Activated gamma-delta T cell treated with anti-CD3 and anti-CD28 coated beads, Interleukin-2, amount 50 U/mL, for 16 hours (primary cell): ENCODE data around the gene ZNF460.
A peak's percentile ranks its signal among the peaks of the same experiment; 100 is the strongest.

Experiments
- DNase-seq: peaks from one replicate; pipeline ENCODE4 v3.0.0-alpha.2; 2020; ENCODE audit warnings: low read depth

Gene ZNF460

GRCh38 chr19:57280962-57281400 lies 696 bp downstream of the ZNF460 start:
- DNase-seq, result no peak

GRCh38 chr19:57282011-57282643 lies 1.8 kb downstream of the ZNF460 start:
- DNase-seq, result no peak

GRCh38 chr19:57288373-57288772 lies 8.1 kb downstream of the ZNF460 start:
- DNase-seq, result no peak

GRCh38 chr19:57290970-57291369 lies 10.7 kb downstream of the ZNF460 start:
- DNase-seq, result no peak

- DNase-seq, result no peak
Observed at GRCh38 chr19:57292547-57292946, 12.3 kb downstream of the ZNF460 start.

GRCh38 chr19:57293719-57294118 lies 13.4 kb downstream of the ZNF460 start:
- DNase-seq, result no peak

GRCh38 chr19:57302020-57302465 lies 21.8 kb downstream of the ZNF460 start:
- DNase-seq, result no peak

- no peak for DNase-seq
Observed at GRCh38 chr19:57302727-57303401, 22.6 kb downstream of the ZNF460 start.

GRCh38 chr19:57305056-57305455 lies 24.8 kb downstream of the ZNF460 start:
- no peak for DNase-seq

- DNase-seq, result no peak
Observed at GRCh38 chr19:57308514-57308913, 28.2 kb downstream of the ZNF460 start.

GRCh38 chr19:57310792-57311191 lies 30.5 kb downstream of the ZNF460 start:
- no peak for DNase-seq

- no peak for DNase-seq
Observed at GRCh38 chr19:57314146-57314545, 33.9 kb downstream of the ZNF460 start.

- no peak for DNase-seq
Observed at GRCh38 chr19:57317503-57317902, 37.2 kb downstream of the ZNF460 start.

GRCh38 chr19:57319869-57320179 lies 39.5 kb downstream of the ZNF460 start:
- no peak for DNase-seq

GRCh38 chr19:57320180-57321084 lies 40.1 kb downstream of the ZNF460 start, which contains the start of gene ZNF543:
TSS of gene ZNF543 (plus strand) at chr19:57320472. CDS start at chr19:57320854, 382 bp downstream.
- peak; percentile 88 for DNase-seq

- DNase-seq, result no peak
Observed at GRCh38 chr19:57321116-57321515, 40.8 kb downstream of the ZNF460 start.

- no peak for DNase-seq
Observed at GRCh38 chr19:57321751-57322150, 41.5 kb downstream of the ZNF460 start.

GRCh38 chr19:57324992-57325391 lies 44.7 kb downstream of the ZNF460 start:
- no peak for DNase-seq

GRCh38 chr19:57327993-57328392 lies 47.7 kb downstream of the ZNF460 start:
- DNase-seq, result no peak

- no peak for DNase-seq
Observed at GRCh38 chr19:57334191-57334590, 53.9 kb downstream of the ZNF460 start.

- no peak for DNase-seq
Observed at GRCh38 chr19:57338877-57339276, 58.6 kb downstream of the ZNF460 start.

- DNase-seq, result no peak
Observed at GRCh38 chr19:57342582-57342981, 62.3 kb downstream of the ZNF460 start.
